ENCODE data around the gene LAMB3. TPM values are rescaled to one million over a fixed set of nuclear protein-coding genes. Genes with fewer than 3 reads are reported as not detected.

The LAMB3 gene
- total RNA-seq, 2 donors from 2014 or later: 43.7 to 92.8 TPM

DNA sequence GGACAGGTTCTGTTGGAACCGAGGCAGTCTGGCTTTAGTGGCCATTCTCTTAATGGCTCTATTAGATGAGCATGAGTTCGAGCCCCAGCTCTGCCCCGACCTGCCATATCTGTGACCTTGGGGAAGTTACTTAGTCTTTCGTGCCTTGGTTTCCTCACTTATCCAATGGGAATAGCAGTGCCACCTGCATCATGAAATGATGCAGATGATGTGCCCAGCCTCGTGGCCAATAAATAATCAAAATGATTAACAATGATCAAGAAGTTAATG, 38.1 kb downstream of the LAMB3 start:
- Histone ChIP-seq H3K9me3 (no peaks in the 10 kb centered on the region), H3K27ac (no peak overlapping the region), H3K4me1 (replicated peaks) (no peaks in the 10 kb centered on the region), H3K36me3 (no peaks in the 10 kb centered on the region), H3K4me3 (no peak overlapping the region), H3K27me3 (replicated peaks; ENCODE audit: insufficient read depth) (no peaks in the 10 kb centered on the region)
- DNase-seq (ENCODE audit: low spot score): no peak
- no peak for TF ChIP-seq CTCF (IDR thresholded peaks at IDR 0.05)
- no peak for TF ChIP-seq POLR2AphosphoS5 (IDR thresholded peaks at IDR 0.05)
- TF ChIP-seq POLR2A (IDR thresholded peaks at IDR 0.05): no peak
- intact Hi-C loops (cut with DNase I): no loop called here
- 85% methylated on average over 5 of the region's 5 CpGs for WGBS

- Histone ChIP-seq H3K36me3 (no peaks in the 10 kb centered on the region), H3K27ac (no peak overlapping the region), H3K27me3 (replicated peaks; ENCODE audit: insufficient read depth) (no peaks in the 10 kb centered on the region), H3K4me1 (replicated peaks) (no peaks in the 10 kb centered on the region), H3K9me3 (no peaks in the 10 kb centered on the region), H3K4me3 (no peak overlapping the region)
- no peak for DNase-seq (ENCODE audit: low spot score)
- 74% methylated on average over 4 of the region's 4 CpGs for WGBS
- intact Hi-C loops (cut with DNase I): no loop called here
- TF ChIP-seq POLR2AphosphoS5 (IDR thresholded peaks at IDR 0.05): no peak
- TF ChIP-seq POLR2A (IDR thresholded peaks at IDR 0.05): no peak
- no peak for TF ChIP-seq CTCF (IDR thresholded peaks at IDR 0.05)
Measured at GRCh38 chr1:209613400-209614150, 38.6 kb downstream of the LAMB3 start.

DNA sequence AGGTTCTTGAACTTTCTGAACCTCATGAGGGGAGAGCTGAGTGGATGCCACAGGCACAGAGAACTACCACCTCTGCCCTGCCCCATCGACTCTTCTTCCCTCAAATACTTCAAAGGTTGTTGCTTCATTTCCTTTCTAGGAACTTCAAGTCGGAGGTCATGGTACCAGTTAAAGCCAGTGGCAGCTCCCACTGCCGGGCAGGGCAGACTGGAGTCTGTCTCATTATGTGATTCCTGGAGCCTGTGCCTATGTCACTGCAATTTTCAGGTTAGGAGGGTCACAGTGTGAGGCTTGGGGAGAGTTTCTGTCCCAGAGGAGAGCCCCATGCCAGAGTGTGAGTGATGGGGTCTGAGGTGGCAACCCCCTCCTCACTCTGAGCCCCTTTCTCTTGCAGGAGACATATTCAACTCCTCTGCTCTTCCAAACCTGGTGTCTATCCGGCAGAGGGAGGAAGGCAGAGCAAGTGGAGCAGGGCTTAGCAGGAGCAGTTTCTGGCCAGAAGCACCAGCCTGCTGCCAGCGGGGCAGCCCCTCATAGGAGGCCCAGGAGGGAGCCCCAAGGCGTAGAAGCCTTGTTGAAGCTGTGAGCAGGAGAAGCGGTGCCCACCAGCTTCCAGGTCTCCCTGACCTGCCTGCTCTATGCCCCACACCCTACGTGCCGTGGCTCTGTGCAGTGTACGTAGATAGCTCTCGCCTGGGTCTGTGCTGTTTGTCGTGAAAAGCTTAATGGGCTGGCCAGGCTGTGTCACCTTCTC, 39.4 kb downstream of the LAMB3 start:
- H3K36me3 ChIP-seq: no peaks in the 10 kb centered on the region
- TF ChIP-seq CTCF (IDR thresholded peaks at IDR 0.05): no peak
- TF ChIP-seq POLR2A (IDR thresholded peaks at IDR 0.05): no peak
- no peak for TF ChIP-seq POLR2AphosphoS5 (IDR thresholded peaks at IDR 0.05)
- intact Hi-C loops (cut with DNase I): no loop called here

DNA sequence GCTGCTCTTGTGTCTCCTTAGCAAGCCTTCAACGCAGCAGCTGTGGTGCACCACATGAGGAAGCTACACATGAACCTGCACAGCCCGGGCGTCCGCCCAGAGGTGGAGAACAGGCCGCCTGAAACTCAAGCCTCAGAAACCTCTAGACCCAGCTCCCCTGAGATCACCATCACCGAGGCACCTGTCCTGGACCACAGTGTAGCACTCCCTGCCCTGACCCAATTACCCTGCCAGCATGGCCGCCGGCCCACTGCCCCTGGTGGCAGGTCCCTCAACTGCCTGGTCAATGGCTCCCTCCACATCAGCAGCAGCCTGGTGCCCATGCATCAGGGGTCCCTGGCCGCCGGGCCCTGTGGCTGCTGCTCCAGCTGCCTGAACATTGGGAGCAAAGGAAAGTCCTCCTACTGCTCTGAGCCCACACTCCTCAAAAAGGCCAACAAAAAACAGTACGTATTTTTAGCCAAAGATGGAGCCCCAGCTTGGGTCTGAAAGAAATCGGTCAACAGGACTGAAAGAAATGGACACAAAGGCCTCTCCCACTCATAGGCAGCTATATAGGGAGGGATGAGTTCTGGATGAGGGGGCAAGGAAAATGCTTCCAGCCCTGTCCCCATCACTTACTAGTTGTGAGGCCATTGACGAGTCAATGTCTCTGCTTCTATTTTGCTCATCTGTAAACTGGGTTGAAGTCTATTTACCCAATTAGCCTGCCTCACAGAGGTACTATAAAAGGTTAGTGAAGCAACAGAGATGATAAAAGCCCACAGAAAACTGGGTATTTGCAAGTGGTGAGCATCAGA, 40.3 kb downstream of the LAMB3 start:
- intact Hi-C loops (cut with DNase I): no loop called here
- DNase-seq (ENCODE audit: low spot score): no peak
- H3K9me3 ChIP-seq: no peaks in the 10 kb centered on the region
- TF ChIP-seq POLR2AphosphoS5 (IDR thresholded peaks at IDR 0.05) (no peak), CTCF (IDR thresholded peaks at IDR 0.05) (no peak), POLR2A (IDR thresholded peaks at IDR 0.05) (no peak)
- H3K27ac ChIP-seq: no peak overlapping the region
- no peak overlapping the region for H3K4me3 ChIP-seq
- H3K4me1 ChIP-seq (replicated peaks): no peaks in the 10 kb centered on the region
- WGBS: 92% methylated on average over 13 of the region's 13 CpGs
- no peaks in the 10 kb centered on the region for H3K27me3 ChIP-seq (replicated peaks; ENCODE audit: insufficient read depth)
- H3K36me3 ChIP-seq: no peaks in the 10 kb centered on the region

More for the DNA sequence above, 39.4 kb downstream of the LAMB3 start:
- no peak overlapping the region for H3K27ac ChIP-seq
- H3K4me1 ChIP-seq (replicated peaks): no peaks in the 10 kb centered on the region
- WGBS: 89% methylated on average over 12 of the region's 12 CpGs
- no peaks in the 10 kb centered on the region for H3K27me3 ChIP-seq (replicated peaks; ENCODE audit: insufficient read depth)
- no peak overlapping the region for H3K4me3 ChIP-seq
- DNase-seq (ENCODE audit: low spot score): no peak
- no peaks in the 10 kb centered on the region for H3K9me3 ChIP-seq
